ENCODE results near the gene DENND5A.
"Not testable (repeated sequence)": the region's sequence is repeated elsewhere in the genome, so short reads cannot be mapped to it uniquely, and the experiment has no call there.

DENND5A gene

GRCh38 chr11:9210922-9211320 is 54.2 kb downstream of the DENND5A start:
- no peak for DNase-seq (ENCODE audit: low spot score)

- no peak for DNase-seq (ENCODE audit: low spot score)
Observed at GRCh38 chr11:9210224-9210921, 54.8 kb downstream of the DENND5A start.

GRCh38 chr11:9209604-9210003 is 55.5 kb downstream of the DENND5A start:
- not testable (repeated sequence) for DNase-seq (ENCODE audit: low spot score)

GRCh38 chr11:9208726-9209501 is 56.2 kb downstream of the DENND5A start:
- DNase-seq (ENCODE audit: low spot score), result no peak

GRCh38 chr11:9207229-9207628 is 57.9 kb downstream of the DENND5A start:
- DNase-seq (ENCODE audit: low spot score), result no peak

- peak; percentile 77 for DNase-seq (ENCODE audit: low spot score)
Observed at GRCh38 chr11:9206496-9206895, 58.7 kb downstream of the DENND5A start.

GRCh38 chr11:9203691-9204311 is 61.3 kb downstream of the DENND5A start:
- no peak for DNase-seq (ENCODE audit: low spot score)

- DNase-seq (ENCODE audit: low spot score), result no peak
Observed at GRCh38 chr11:9201372-9202162, 63.6 kb downstream of the DENND5A start.

- no peak for DNase-seq (ENCODE audit: low spot score)
Observed at GRCh38 chr11:9200471-9200870, 64.7 kb downstream of the DENND5A start.

- no peak for DNase-seq (ENCODE audit: low spot score)
Observed at GRCh38 chr11:9193316-9193715, 71.8 kb downstream of the DENND5A start.

- no peak for DNase-seq (ENCODE audit: low spot score)
Observed at GRCh38 chr11:9192561-9192960, 72.6 kb downstream of the DENND5A start.

- DNase-seq (ENCODE audit: low spot score), result not testable (repeated sequence)
Observed at GRCh38 chr11:9190326-9191016, 74.7 kb downstream of the DENND5A start.

GRCh38 chr11:9188860-9189259 is 76.3 kb downstream of the DENND5A start:
- not testable (repeated sequence) for DNase-seq (ENCODE audit: low spot score)

- DNase-seq (ENCODE audit: low spot score), result no peak
Observed at GRCh38 chr11:9187616-9188015, 77.5 kb downstream of the DENND5A start.

GRCh38 chr11:9184516-9184915 is 80.6 kb downstream of the DENND5A start:
- DNase-seq (ENCODE audit: low spot score), result no peak

- no peak for DNase-seq (ENCODE audit: low spot score)
Observed at GRCh38 chr11:9182180-9182871, 82.8 kb downstream of the DENND5A start.

- peak; percentile 14 for DNase-seq (ENCODE audit: low spot score)
Observed at GRCh38 chr11:9180784-9181183, 84.4 kb downstream of the DENND5A start.

GRCh38 chr11:9179141-9179540 is 86.0 kb downstream of the DENND5A start:
- DNase-seq (ENCODE audit: low spot score), result no peak

- no peak for DNase-seq (ENCODE audit: low spot score)
Observed at GRCh38 chr11:9178716-9179115, 86.4 kb downstream of the DENND5A start.

- no peak for DNase-seq (ENCODE audit: low spot score)
Observed at GRCh38 chr11:9177438-9178091, 87.6 kb downstream of the DENND5A start.

Data from GM03348 (cell line).